Renal cortical epithelial cell (primary cell): ENCODE data around the gene SOCS2. TPM values are rescaled to one million over a fixed set of nuclear protein-coding genes. Genes with fewer than 3 reads are reported as not detected.

Source experiments
- total RNA-seq: library from RNA; depleted of rRNA; stranded (reverse); fragments of >200 nt; gene quantifications from 2 replicates; pipeline ENCODE4 v1.2.3, GENCODE V29; 2014

Gene SOCS2
- total RNA-seq, 1 donor from 2014 or later: 6.5 TPM

Other genes with a start within 250 kb of the SOCS2 start
- gene NUDT4, start 194.8 kb upstream of the SOCS2 start, total RNA-seq: 35.2 and 35.8 TPM in 2 replicates
- 58.4 and 72.9 TPM in 2 replicates for gene UBE2N, start 130.7 kb upstream of the SOCS2 start, total RNA-seq
- gene MRPL42, start 105.2 kb upstream of the SOCS2 start, total RNA-seq: 137 and 139 TPM in 2 replicates
- 12.7 and 14.7 TPM in 2 replicates for gene CRADD, start 104.7 kb downstream of the SOCS2 start, total RNA-seq